Fibroblast of skin of back (primary cell): ENCODE data around the gene TMEM178B.
"Not testable (repeated sequence)": the region's sequence is repeated elsewhere in the genome, so short reads cannot be mapped to it uniquely, and the experiment has no call there.

Experiments used
- DNase-seq: peaks from one replicate; pipeline ENCODE4 v3.0.0-alpha.2; 2013

The TMEM178B gene

DNA sequence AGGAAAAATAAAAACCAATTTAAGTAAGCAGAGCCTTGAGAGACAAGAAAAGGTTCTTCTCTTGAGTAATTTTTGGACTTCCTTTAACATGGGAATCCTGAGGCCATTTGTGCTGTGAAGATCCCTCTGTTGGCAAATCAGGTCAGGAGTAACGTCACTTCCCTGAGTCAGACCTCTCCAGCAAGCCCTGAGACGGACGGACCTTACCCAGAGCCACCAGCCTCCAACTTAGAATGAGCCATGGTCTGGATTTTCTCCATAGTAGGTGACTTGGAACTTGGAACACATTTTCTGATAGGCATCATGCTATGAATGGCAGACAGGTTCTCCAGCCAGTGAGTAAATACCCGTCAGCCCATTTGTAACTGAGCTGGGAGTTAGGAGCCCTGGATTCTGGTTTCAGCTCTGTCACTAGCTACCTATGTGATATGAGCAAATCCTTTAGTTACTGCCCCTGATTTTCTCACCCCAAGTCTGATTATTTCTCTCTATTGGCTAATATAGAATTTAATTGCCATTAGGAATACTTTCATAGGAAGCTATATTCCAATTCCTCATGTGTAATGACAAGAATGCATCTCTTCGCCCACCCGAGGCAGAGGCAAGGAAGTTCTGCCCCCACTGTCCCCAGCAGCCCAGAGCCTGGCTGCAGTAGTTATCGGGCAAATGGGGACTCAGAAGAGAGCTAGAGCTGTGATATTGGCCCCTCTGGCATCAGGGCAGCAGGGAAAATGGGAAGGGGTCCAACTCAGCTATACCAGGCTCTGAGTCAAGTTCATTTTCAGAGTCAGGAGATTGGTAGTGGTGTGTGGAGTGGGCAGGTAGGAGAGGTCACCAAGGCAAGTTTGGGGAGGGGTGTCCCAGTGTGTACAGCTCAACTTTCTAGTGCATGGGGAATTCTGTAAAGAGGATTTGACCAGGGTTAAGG is 323.6 kb downstream of the TMEM178B start:
- no peak for DNase-seq

- no peak for DNase-seq
Observed at GRCh38 chr7:141400356-141400755, 326.5 kb downstream of the TMEM178B start.

DNA sequence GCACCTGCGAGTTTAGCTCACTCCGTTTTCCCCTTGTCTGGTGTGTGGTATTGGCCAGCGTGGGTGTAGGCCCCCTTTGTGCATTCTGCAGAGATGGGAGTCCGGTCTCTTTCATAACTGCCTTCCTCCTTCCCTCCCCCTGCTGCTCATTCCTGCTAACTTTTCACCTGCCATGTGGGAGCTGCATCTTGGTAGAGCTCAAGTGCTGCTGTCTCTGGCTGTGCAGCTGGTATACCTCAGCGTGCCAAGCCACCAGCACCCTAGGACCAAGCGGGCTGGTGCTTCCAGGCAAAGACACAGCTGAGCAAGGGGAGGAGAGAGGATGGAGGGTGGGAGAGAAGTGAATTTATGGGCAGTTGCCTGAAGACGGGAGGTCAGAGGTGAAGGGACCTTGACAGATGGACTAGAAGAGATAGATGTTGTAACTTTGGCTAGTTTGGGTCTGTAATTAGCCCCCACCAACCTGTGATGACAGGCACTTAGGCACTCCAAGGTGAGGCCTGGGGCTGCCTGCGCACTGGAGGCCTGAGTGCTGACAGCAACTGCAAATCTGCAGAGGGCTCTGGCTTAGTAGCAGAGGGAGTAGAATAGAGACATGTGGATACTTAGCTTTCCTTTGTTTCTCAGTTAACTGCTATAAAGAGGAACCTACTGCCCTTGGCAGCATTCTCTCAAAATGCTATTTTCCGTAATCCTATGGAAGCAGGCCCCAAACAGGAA is 328.6 kb downstream of the TMEM178B start:
- DNase-seq: no peak

- DNase-seq: not testable (repeated sequence)
Observed at GRCh38 chr7:141403846-141404245, 330.0 kb downstream of the TMEM178B start.

- DNase-seq: no peak
Observed at GRCh38 chr7:141406347-141406746, 332.5 kb downstream of the TMEM178B start.

DNA sequence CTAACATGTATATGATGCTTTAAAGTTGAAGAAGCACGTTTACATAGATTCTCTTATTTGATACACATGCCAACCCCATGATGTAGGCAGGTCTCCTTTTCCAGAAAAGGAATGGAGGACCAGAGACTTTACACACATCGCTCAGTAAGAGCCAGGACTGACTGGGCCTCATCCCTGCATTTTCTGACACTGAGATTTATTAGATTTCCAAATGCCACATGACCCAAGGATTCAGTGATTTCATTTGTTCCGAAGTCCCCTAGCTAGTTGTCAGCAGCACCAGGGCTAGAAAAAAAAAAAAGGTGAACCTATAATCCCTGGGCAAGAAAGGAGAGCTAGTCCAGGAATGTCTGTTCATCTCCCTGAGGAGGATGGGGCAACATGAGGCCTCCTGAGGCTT is 334.0 kb downstream of the TMEM178B start:
- no peak for DNase-seq

- no peak for DNase-seq
Observed at GRCh38 chr7:141408440-141408839, 334.6 kb downstream of the TMEM178B start.

GRCh38 chr7:141409219-141409618 is 335.4 kb downstream of the TMEM178B start:
- DNase-seq: no peak

DNA sequence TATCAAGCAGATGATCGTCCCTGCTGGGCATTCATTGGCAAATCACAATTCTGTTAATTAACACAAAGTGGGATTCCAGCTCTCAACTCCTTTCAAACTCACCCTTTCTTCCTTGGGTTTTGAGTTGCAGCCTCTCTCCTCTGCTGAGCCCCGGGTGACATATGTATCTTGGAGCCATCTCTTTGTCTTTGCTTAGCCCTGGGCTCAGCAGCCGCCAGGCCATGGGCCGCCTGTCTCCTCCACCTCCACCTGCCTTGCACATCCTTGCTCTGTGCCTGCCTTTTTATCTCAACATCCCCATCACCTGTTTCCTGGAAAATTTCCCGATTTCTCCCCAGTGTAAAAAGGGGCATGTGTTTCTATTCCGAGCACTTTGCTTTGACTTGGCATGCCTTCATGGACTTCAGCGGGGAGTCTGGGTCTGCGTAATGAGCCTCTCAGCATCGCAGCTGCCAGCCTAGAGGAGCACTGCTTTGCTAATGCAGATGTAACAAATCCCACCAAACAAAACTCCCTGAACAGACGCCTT is 336.0 kb downstream of the TMEM178B start:
- no peak for DNase-seq

DNA sequence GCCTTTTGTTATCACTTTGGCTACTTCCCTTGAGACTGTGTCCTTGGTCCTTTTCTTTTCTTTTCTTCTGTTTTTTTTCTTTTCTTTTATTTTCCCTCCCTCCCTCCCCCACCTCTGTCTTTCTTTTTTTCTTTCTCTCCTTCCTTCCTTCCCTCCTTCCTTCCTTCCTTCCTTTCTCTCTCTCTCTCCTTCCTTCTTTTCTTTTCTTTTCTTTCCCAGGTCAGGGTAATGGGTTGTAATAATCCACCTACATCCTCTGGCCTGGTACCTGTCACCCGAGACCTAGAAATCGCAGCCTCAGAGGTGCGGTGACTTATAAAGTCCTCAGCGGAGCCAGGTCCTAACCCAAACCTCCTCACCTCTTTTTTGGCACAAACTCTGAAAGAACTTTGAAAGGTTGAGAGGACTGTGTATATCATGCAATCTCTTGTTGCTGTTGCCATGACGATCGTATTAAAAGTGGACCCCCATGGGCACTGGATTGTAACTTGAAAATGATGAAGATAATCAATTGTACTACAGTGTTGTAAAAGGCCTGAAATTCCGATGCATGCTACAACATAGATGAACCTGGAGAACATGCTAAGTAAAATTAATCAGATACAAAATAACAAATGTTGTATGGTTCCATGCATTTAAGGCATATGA is 336.6 kb downstream of the TMEM178B start:
- no peak for DNase-seq

- DNase-seq: no peak
Observed at GRCh38 chr7:141411133-141411532, 337.3 kb downstream of the TMEM178B start.

DNA sequence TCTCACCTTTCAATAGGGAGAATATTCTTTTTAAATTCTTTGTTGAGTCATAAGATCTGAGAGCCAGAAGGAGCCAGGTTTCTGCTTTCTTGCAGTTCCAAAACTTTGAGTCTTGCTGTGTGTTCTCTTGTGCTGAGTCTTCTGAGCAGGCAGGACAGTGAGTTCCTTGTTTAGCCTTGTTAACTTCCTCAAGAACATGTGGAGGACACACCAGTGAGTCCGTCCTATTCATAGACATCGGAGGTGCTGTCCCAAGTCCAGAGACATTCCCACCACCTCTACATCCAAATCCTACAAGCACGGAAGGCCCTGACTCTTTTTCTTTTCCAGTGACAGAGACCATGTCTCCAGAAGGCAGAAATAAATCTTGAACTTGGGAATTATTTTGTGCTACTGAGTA is 342.1 kb downstream of the TMEM178B start:
- DNase-seq: no peak

DNA sequence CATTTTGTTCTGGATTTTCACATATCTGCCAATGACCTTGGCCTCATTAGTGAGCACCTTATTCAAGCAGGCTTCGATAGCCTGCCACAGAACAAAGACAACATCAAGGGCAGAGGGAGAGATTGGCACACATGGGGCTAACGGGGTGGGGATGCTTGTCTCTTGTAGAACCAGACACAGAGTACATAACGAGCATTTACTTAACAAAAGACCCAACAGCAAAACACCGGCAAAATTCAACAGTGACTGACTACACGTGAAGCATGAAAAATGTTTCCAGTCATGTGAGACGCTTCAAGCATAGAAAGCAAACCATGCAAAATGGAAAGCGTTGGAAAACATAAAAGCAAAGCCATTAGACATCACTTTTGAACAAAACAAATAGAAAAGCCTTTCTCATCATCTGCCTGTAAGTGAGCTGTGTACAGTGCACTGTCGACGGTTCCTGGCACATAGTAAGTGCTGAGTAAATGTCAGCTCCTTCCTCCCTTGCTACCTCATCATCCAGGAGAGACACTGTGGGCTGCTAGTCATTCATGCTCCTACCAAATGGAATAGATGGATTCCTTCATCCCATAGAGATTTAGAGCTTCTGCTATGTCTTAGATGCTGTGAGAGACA is 342.9 kb downstream of the TMEM178B start:
- no peak for DNase-seq

GRCh38 chr7:141417506-141417905 is 343.6 kb downstream of the TMEM178B start:
- no peak for DNase-seq

DNA sequence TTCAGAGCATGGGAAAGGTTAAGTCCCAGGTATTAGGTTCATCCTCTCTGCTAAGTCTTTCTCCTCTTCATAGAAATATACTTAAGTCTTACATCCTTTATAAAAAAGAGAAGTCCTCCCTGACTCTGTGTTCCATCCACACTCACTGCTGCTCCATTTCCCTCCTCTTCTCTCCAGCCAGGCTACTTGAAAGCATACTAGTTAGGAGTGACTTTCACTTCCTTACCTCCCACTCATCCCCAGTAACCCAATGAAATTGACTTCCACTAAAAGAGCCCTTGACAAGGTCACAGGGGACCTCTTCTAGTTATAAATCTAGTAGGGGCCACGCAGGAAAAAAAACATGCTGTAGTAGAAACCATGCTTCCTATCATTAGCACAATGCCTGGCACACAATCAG is 344.2 kb downstream of the TMEM178B start:
- DNase-seq: no peak

GRCh38 chr7:141421306-141421705 is 347.4 kb downstream of the TMEM178B start:
- DNase-seq: no peak

- no peak for DNase-seq
Observed at GRCh38 chr7:141427134-141427533, 353.3 kb downstream of the TMEM178B start.

GRCh38 chr7:141430455-141431139 is 356.7 kb downstream of the TMEM178B start:
- DNase-seq: no peak

GRCh38 chr7:141431140-141431479 is 357.2 kb downstream of the TMEM178B start:
- DNase-seq: no peak

- DNase-seq: no peak
Observed at GRCh38 chr7:141431711-141432110, 357.8 kb downstream of the TMEM178B start.

DNA sequence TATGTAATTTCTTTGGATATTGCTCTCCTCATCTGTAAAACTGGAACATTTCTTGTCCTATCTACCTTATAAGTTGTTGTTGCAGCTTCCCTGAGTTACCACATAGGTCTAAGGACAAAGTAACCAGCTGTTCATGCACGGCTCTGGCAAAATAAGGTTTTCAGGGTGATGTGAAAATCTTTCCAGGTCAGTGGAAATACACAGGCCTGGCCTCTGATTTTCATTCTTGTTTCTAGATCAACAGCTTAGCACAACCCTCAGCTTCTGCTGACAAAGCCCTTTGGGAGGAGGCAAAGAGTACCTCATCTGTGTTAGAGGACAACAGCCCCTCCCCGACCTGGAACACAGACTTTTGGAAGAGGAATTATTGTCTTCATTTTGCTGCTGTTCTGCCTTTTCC is 359.8 kb downstream of the TMEM178B start:
- no peak for DNase-seq

DNA sequence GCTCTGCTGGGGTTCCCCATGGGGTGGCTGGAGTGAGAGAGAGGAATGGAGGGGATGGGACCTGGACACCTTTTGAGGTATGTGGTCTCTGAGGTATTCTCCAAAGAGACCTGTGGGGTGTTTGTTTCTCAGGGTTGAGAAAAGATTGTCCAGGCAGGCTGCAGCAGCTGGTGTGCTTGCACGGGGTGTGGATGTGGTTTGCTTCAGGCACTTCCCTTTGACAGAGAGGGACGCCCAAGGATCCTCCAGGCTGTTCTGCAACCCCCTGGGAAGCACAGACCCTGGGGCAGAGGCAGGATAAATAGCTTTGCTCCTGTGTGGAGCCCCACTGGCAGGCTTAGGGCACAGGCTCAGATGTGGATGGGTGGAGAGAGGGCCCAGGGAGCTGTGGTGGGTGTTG is 362.3 kb downstream of the TMEM178B start:
- no peak for DNase-seq
